GM23338 (cell line): ENCODE data around the gene RAI14. TPM values are rescaled to one million over a fixed set of nuclear protein-coding genes. Genes with fewer than 3 reads are reported as not detected.

Experiments used
- ATAC-seq: fragments of 200-7000 bp; cut with Tn5 transposase; 3 replicates; pipeline ENCODE4 v1.9.1; 2020
- DNase-seq: peaks from one replicate; pipeline ENCODE4 v3.0.0-alpha.2; 2015; ENCODE audit warnings: low spot score
- H2AFZ ChIP-seq: fragments of 200-600 bp; sonication (generic); 2 replicates; pipeline ENCODE4 v1.8.0; 2016; ENCODE audit warnings: antibody characterized with exemption, mild to moderate bottlenecking, moderate library complexity
- H3F3A ChIP-seq: fragments of 200-600 bp; sonication (generic); replicated peaks from 2 replicates; pipeline ENCODE4 v1.8.0; 2017; ENCODE audit warnings: antibody characterized with exemption, mixed run types, low read depth
- H3K27ac ChIP-seq: fragments of 200-600 bp; sonication (generic); 2 replicates; pipeline ENCODE4 v1.6.1; 2016; ENCODE audit warnings: low read depth
- H3K27me3 ChIP-seq: fragments of 200-600 bp; sonication (generic); 2 replicates; pipeline ENCODE4 v1.8.0; 2016; ENCODE audit warnings: mild to moderate bottlenecking, mixed run types, moderate library complexity; ENCODE audit not compliant: insufficient read depth
- H3K36me3 ChIP-seq: fragments of 200-600 bp; sonication (generic); 2 replicates; pipeline ENCODE4 v1.8.0; 2016; ENCODE audit warnings: mild to moderate bottlenecking; ENCODE audit not compliant: insufficient read depth
- H3K4me1 ChIP-seq: fragments of 200-600 bp; sonication (generic); 2 replicates; pipeline ENCODE4 v1.8.0; 2016; ENCODE audit warnings: mild to moderate bottlenecking, moderate library complexity; ENCODE audit not compliant: insufficient read depth
- H3K4me2 ChIP-seq: fragments of 200-600 bp; sonication (generic); 2 replicates; pipeline ENCODE4 v1.7.1; 2017; ENCODE audit warnings: mixed run types
- H3K4me3 ChIP-seq: fragments of 200-600 bp; sonication (generic); 2 replicates; pipeline ENCODE4 v1.6.1; 2016; ENCODE audit warnings: mixed run types
- H3K79me2 ChIP-seq: fragments of 200-600 bp; sonication (generic); replicated peaks from 2 replicates; pipeline ENCODE4 v1.8.0; 2017; ENCODE audit warnings: mild to moderate bottlenecking; ENCODE audit not compliant: insufficient read depth
- H3K9me2 ChIP-seq: fragments of 200-600 bp; sonication (generic); 2 replicates; pipeline ENCODE4 v1.8.0; 2017; ENCODE audit not compliant: insufficient read depth
- H4K20me1 ChIP-seq: fragments of 200-600 bp; sonication (generic); replicated peaks from 2 replicates; pipeline ENCODE4 v1.8.0; 2017; ENCODE audit warnings: mild to moderate bottlenecking; ENCODE audit not compliant: insufficient read depth
- H3K27ac Mint-ChIP-seq: 2 replicates; pipeline ENCODE4 v1.8.0; 2020; ENCODE audit warnings: inconsistent platforms, mild to moderate bottlenecking, moderate library complexity, mixed read lengths
- H3K27me3 Mint-ChIP-seq: 3 replicates; pipeline ENCODE4 v1.8.0; 2022; ENCODE audit warnings: low read depth, mild to moderate bottlenecking, moderate library complexity, mixed read lengths, inconsistent platforms; ENCODE audit not compliant: insufficient read depth, poor library complexity
- H3K36me3 Mint-ChIP-seq: 3 replicates; pipeline ENCODE4 v1.8.0; 2021; ENCODE audit warnings: low read depth, mild to moderate bottlenecking, inconsistent platforms, moderate library complexity, mixed read lengths
- H3K4me1 Mint-ChIP-seq: 3 replicates; pipeline ENCODE4 v1.8.0; 2020; ENCODE audit warnings: mild to moderate bottlenecking, inconsistent platforms, mixed read lengths
- H3K4me3 Mint-ChIP-seq: 3 replicates; pipeline ENCODE4 v1.8.0; 2021; ENCODE audit warnings: moderate library complexity, mild to moderate bottlenecking, inconsistent platforms, mixed read lengths
- H3K9me3 Mint-ChIP-seq: 3 replicates; pipeline ENCODE4 v1.8.0; 2020; ENCODE audit warnings: moderate library complexity, mild to moderate bottlenecking, inconsistent platforms, mixed read lengths
- JUNB ChIP-seq: IDR thresholded peaks from one replicate; pipeline ENCODE4 v1.6.1; 2016; ENCODE audit warnings: antibody characterized with exemption; ENCODE audit not compliant: unreplicated experiment
- POLR2AphosphoS5 ChIP-seq: IDR thresholded peaks from 2 replicates; pipeline ENCODE4 v1.6.1; 2016; ENCODE audit warnings: antibody characterized with exemption, low read depth
- ZNF462 ChIP-seq: fragments of 250-450 bp; sonication (Bioruptor Pico); IDR thresholded peaks from 2 replicates; pipeline ENCODE4 v1.5.0; 2020; ENCODE audit warnings: mild to moderate bottlenecking, moderate library complexity
- polyA plus RNA-seq: library from polyadenylated mRNA; unstranded; fragments of >200 nt; fragmentation: Nextera tagmentation; extraction: Ambion mirVana; gene quantifications from 2 replicates; pipeline ENCODE4 v1.2.1, GENCODE V29; 2016
- total RNA-seq: library from RNA; depleted of rRNA; stranded (reverse); fragments of >200 nt; shearing (Covaris generic); gene quantifications from 2 replicates; pipeline ENCODE4 v1.2.3, GENCODE V29; 2014
- TF ChIP-seq, protein P1 (sequence below), 2 experiments: fragments of 200-600 bp in 1 of 2; sonication (generic) in 1 of 2; conservative IDR thresholded peaks; 2 replicates each; pipeline versions ENCODE4 v1.5.1 to v1.6.1; 2016 to 2017; ENCODE audit warnings: antibody characterized with exemption in 2 of 2, low read depth in 2 of 2, mild to moderate bottlenecking in 2 of 2, moderate library complexity in 1 of 2

The RAI14 gene
- total and polyA plus RNA-seq, 2 experiments from 2014 or later = 58.8 to 95.8 TPM

GRCh38 chr5:34771076-34771475 lies 114.9 kb downstream of the RAI14 start:
- peaks cover 2% of the 10 kb centered on the region for H3K27me3 Mint-ChIP-seq

More at GRCh38 chr5:34771076-34771475, 114.9 kb downstream of the RAI14 start:
- ATAC-seq (no peak), DNase-seq (no peak)
- H3K4me1 Mint-ChIP-seq = no peaks in the 10 kb centered on the region
- H3K27me3 ChIP-seq = no peaks in the 10 kb centered on the region
- H3K4me2 ChIP-seq = no peak overlapping the region
- H3F3A ChIP-seq = 0 out of 2 replicates have a peak, but pooled peaks cover 8% of the 10 kb centered on the region
- H3K27ac ChIP-seq = no peak overlapping the region
- H3K36me3 Mint-ChIP-seq = peaks cover 57% of the 10 kb centered on the region
- H3K4me3 ChIP-seq = no peak overlapping the region
- peaks cover 47% of the 10 kb centered on the region for H3K79me2 ChIP-seq
- TF ChIP-seq, protein P1, sequence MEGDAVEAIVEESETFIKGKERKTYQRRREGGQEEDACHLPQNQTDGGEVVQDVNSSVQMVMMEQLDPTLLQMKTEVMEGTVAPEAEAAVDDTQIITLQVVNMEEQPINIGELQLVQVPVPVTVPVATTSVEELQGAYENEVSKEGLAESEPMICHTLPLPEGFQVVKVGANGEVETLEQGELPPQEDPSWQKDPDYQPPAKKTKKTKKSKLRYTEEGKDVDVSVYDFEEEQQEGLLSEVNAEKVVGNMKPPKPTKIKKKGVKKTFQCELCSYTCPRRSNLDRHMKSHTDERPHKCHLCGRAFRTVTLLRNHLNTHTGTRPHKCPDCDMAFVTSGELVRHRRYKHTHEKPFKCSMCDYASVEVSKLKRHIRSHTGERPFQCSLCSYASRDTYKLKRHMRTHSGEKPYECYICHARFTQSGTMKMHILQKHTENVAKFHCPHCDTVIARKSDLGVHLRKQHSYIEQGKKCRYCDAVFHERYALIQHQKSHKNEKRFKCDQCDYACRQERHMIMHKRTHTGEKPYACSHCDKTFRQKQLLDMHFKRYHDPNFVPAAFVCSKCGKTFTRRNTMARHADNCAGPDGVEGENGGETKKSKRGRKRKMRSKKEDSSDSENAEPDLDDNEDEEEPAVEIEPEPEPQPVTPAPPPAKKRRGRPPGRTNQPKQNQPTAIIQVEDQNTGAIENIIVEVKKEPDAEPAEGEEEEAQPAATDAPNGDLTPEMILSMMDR (conservative IDR thresholded peaks at IDR 0.05; ENCODE audit: low read depth in 2 of 2) = peak in 1 of 2 experiments; percentile 18; a peak in 1 of 4 replicates
- TF ChIP-seq ZNF462 (CRISPR knock-in tag) (no peak), JUNB (no peak), POLR2AphosphoS5 (no peak)
- H4K20me1 ChIP-seq = 0 out of 2 replicates have a peak, but pooled peaks cover 5% of the 10 kb centered on the region
- no peak overlapping the region for H3K4me3 Mint-ChIP-seq
- H3K9me2 ChIP-seq = no peaks in the 10 kb centered on the region
- H2AFZ ChIP-seq = no peak overlapping the region
- peaks cover 10% of the 10 kb centered on the region; the same call in 1 of the 2 replicates for H3K36me3 ChIP-seq
- H3K27ac Mint-ChIP-seq = no peak overlapping the region
- H3K4me1 ChIP-seq = no peaks in the 10 kb centered on the region
- H3K9me3 Mint-ChIP-seq = peaks cover 30% of the 10 kb centered on the region; the same call in 2 of the 3 replicates
